ELF-1 (cell line): ENCODE data around the gene CHSY3.
A peak's percentile ranks its signal among the peaks of the same experiment; 100 is the strongest.

Source experiments
- DNase-seq: peaks from one replicate; pipeline ENCODE4 v3.0.0-alpha.2; 2016; ENCODE audit warnings: low read depth, low spot score

The CHSY3 gene

GRCh38 chr5:129904102-129904666 is at the start of gene CHSY3:
TSS of gene CHSY3 (plus strand) at chr5:129904465.
- peak; percentile 75 for DNase-seq

- no peak for DNase-seq
Measured at GRCh38 chr5:129856325-129856724, 47.9 kb upstream of the CHSY3 start.

- no peak for DNase-seq
Measured at GRCh38 chr5:129857116-129857515, 47.1 kb upstream of the CHSY3 start.

DNA sequence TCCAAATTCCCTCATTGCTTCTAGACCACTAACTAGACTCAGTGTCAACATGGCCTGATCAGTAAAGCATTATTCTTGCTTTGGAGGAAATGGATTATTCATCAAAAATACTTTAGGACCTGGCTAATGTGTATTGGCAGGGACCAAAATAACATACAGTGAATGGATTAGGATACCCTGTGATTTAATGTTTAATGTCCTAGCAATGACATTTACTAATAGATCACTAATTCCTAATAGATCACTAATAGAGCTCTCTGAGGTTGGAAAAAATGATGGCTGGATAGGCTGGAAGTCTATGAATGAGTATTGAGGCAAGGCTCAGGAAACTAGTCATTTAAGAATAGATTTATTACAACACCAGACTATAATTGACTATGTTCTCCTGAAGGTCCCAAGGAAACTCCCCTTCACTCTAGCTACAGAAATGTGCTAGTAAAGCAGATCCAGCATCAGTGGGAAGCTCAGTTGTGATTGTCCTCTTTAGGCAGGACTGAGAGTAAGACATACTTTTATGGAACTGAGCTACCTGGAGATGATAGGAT is 46.1 kb upstream of the CHSY3 start:
- DNase-seq = no peak

GRCh38 chr5:129884322-129884721 is 19.9 kb upstream of the CHSY3 start:
- no peak for DNase-seq

DNA sequence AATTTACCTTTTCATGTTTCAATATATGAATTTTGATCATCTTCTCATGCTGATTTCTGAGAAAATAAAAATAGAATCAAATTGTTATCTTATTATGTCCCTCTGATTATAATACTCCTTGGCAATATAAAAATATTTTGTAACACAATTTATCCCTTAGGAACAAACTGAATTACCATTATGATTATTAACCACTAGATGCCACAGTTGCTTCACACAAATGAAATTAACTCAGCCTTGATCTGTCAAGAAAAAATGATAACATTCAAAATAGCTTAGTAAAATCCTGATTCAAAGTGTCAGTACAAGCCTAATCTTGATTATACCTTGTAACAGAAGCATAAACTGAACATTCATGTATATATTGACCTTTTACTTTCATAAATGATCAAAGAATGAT is 4.8 kb upstream of the CHSY3 start:
- DNase-seq = no peak

DNA sequence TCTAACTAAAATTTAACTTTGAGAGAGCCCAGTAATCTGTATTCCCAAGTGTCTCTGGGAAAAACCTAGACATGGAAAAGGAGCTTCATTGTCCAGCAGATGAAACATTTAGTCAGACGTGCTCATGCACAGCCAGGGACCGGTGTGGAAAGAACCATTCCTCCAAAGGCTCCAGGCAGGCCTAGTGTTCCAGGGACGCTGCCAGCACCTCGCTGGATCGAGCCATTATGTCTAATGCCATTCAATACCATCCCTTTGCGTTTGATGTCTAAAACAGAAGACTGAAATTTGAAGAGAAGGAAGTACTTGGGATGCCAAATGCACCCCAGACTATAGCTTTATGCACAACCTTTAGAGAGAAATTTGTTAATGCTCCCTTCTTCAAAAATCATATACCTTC is 1.4 kb upstream of the CHSY3 start:
- no peak for DNase-seq

GRCh38 chr5:129903466-129904101 is 681 bp upstream of the CHSY3 start:
- DNase-seq = no peak

DNA sequence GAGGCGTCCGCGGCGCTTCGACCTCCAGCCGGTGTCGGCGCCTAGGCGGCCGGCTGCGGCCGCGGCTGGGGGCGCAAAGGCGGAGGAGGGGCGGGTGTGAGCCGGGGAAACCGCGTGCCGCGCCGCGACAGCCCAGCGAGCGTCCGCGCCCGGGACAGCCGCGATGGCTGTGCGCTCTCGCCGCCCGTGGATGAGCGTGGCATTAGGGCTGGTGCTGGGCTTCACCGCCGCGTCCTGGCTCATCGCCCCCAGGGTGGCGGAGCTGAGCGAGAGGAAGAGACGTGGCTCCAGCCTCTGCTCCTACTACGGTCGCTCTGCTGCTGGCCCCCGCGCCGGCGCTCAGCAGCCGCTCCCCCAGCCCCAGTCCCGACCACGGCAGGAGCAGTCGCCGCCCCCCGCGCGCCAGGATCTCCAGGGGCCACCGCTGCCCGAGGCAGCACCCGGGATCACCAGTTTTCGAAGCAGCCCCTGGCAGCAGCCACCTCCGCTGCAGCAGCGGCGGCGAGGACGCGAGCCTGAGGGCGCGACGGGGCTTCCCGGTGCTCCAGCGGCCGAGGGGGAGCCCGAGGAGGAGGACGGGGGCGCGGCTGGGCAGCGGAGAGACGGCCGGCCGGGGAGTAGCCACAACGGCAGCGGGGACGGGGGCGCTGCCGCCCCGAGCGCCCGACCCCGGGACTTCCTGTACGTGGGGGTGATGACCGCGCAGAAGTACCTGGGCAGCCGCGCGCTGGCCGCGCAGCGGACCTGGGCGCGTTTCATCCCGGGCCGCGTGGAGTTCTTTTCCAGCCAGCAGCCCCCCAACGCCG is 605 bp downstream of the CHSY3 start:
- DNase-seq = peak; percentile 23

- peak; percentile 17 for DNase-seq
Measured at GRCh38 chr5:129905473-129906176, 1.4 kb downstream of the CHSY3 start.

- peak; percentile 20 for DNase-seq
Measured at GRCh38 chr5:129906177-129906887, 2.1 kb downstream of the CHSY3 start.

DNA sequence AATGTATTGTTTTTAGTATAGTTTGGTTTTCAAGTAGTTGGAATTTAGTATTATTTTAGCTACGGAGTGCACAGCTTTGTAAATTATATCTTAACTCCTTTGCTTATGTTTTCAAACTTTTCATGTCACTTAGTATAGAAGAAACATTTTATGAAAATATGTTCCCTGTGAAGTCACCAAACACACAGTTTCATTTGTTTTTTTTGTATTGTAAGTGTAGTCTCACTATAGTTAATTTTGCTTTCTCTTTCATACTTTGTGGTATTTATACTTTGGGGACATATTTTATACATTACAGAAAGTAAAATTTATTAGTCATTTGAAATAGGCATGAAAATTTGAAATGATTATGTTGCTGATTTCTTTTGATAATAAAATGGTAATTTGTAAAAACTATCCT is 5.0 kb downstream of the CHSY3 start:
- DNase-seq = no peak

- DNase-seq = no peak
Measured at GRCh38 chr5:129912601-129913255, 8.5 kb downstream of the CHSY3 start.

DNA sequence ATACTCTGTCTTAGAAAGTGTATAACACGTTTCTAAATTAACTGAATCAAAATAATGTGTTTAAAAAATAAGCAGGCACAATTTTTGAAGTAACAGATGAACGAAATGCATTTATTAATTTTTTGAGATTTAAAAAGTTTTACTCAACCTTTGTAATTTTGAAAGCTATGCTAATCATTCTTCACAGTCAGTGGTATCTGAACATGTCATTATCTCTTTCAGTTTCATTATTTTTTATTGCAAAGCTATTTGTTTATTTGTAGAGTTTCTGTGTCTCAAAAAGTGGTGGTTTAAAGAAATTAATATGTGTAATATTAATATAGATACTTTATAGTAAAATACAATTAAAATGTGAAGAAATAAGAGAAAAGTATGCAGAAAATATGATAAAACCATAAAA is 11.2 kb downstream of the CHSY3 start:
- DNase-seq = no peak

GRCh38 chr5:129917224-129917623 is 13.0 kb downstream of the CHSY3 start:
- DNase-seq = no peak

- DNase-seq = no peak
Measured at GRCh38 chr5:129921204-129921603, 16.9 kb downstream of the CHSY3 start.

DNA sequence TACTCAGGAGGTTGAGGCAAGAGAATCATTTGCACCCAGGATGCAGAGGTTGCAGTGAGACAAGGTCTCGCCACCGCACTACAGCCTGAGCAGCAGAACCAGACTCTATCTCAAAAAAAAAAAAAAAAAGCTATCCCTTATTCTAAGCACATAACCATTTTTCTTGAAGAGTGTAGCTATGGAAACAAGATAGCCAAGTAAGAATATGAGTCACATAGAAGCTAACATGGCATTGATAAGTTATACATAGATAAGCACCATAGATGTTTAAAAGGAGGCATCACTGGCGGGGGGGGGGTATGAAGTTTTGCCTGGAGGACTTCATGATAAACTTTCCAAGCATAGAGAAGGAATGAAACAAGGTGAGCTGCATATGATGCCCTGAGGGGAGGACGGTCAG is 26.0 kb downstream of the CHSY3 start:
- no peak for DNase-seq

GRCh38 chr5:129935626-129936025 is 31.4 kb downstream of the CHSY3 start:
- no peak for DNase-seq

- no peak for DNase-seq
Measured at GRCh38 chr5:129938077-129938476, 33.8 kb downstream of the CHSY3 start.

GRCh38 chr5:129943936-129944335 is 39.7 kb downstream of the CHSY3 start:
- DNase-seq = no peak

DNA sequence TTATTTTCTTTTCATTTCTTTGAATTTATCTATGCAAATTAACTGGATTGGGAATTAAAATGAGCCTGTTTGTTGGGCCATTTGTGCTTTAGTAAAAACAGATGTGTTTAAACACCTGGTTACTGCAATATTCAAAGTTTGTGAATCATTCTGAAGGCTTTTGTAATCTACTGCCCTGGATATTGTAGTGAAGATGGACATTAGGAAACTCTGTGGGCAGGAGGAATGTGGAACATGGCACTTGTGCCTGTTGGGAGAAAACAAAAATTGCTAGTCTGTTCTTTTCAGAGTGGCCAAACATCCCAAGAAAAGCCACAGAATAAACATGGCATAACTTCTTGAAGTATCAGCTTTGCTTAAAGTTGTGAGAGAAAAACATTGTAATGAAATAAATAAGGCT is 40.8 kb downstream of the CHSY3 start:
- DNase-seq = no peak
